ENCODE data around the gene RASA2. TPM values are rescaled to one million over a fixed set of nuclear protein-coding genes. Genes with fewer than 3 reads are reported as not detected.

RASA2 gene
- total and polyA plus RNA-seq, 8 donors = 2.6 to 32.1 (median 10.9) TPM

DNA sequence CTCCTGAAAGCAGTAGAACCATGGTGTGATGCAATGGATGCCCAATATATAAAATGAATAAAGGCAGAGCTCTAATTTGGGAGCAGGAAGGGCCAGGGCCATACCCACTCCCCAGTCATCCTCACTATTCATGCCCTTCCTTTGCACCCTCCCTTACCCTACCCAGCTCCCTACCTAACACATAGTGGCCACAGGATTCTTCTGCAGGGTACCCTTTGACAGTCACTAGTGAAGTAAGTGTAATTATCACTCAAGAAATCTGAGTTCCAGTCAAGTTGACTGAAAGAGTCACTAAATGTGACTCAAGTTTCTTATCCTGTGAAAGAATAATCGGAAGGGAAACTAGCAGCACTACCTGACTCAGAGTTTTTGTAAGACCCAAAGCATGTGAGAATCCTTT, 69.2 kb downstream of the RASA2 start:
- Histone ChIP-seq H3K4me3 (no peak overlapping the region), H3K9me3 (no peaks in the 10 kb centered on the region), H3K27ac (no peak overlapping the region), H3K4me1 (peaks cover 0 to 19% (median 0%) of the 10 kb centered on the region in 4 donors), H3K27me3 (no peaks in the 10 kb centered on the region), H3K36me3 (peaks cover 8 to 53% (median 38%) of the 10 kb centered on the region in 4 donors)
- 80 to 94% (median 92%) methylated on average over 1 of the region's 1 CpG for WGBS, 5 donors
- DNase-seq = no peak
- intact Hi-C loops (cut with DNase I; ENCODE audit: low total_unique reads) = loop anchor here (5.0 kb wide), 1 partner anchor 84 kb away; no protein-coding TSS in a partner anchor
- TF ChIP-seq POLR2AphosphoS5 (IDR thresholded peaks at IDR 0.05) (no peak), POLR2A (IDR thresholded peaks at IDR 0.05) (no peak), EP300 (IDR thresholded peaks at IDR 0.05) (no peak)
- TF ChIP-seq, protein P1, sequence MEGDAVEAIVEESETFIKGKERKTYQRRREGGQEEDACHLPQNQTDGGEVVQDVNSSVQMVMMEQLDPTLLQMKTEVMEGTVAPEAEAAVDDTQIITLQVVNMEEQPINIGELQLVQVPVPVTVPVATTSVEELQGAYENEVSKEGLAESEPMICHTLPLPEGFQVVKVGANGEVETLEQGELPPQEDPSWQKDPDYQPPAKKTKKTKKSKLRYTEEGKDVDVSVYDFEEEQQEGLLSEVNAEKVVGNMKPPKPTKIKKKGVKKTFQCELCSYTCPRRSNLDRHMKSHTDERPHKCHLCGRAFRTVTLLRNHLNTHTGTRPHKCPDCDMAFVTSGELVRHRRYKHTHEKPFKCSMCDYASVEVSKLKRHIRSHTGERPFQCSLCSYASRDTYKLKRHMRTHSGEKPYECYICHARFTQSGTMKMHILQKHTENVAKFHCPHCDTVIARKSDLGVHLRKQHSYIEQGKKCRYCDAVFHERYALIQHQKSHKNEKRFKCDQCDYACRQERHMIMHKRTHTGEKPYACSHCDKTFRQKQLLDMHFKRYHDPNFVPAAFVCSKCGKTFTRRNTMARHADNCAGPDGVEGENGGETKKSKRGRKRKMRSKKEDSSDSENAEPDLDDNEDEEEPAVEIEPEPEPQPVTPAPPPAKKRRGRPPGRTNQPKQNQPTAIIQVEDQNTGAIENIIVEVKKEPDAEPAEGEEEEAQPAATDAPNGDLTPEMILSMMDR (IDR thresholded peaks at IDR 0.05) = no peak

DNA sequence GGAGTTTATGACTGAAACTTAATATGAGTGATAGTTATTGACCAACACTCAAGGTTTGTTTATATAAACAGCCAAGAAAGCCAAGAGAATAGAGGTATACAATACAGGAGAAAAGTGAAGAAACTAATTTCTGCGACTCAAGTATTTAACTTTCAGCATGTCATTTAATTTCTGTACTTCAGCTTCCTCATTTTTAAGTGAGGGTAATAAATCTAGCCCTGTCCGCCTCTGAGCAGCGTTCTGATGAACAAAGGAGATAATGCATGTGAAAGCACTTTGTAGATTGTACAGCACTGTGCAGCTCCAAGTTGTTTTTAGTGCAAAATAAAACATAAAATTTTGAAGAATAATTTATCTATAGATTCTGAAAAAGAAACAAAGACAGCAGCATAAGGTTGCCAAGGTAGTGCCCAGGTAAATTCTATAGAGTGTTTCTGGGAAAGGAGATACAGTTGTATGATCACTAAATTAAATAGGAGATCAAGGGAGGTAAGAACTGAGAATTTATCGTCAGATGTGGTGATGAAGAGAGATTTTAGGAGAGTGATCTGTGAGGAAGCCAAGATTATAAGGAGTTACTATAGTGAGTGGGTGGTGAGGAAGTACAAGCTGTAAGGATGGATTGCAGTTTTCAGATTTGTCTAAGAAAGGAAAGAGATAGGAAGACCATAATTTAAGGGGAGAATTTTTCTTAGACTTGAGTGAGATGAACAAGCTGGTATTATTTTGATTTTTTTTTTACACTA, 71.3 kb downstream of the RASA2 start:
- H3K36me3 ChIP-seq = peaks cover 8 to 58% (median 36%) of the 10 kb centered on the region in 4 donors
- whole genome bisulfite sequencing, 5 donors = 65 to 82% (median 66%) methylated on average over 4 of the region's 4 CpGs
- peaks cover 0 to 12% (median 0%) of the 10 kb centered on the region in 4 donors for H3K4me1 ChIP-seq
- H3K9me3 ChIP-seq = no peaks in the 10 kb centered on the region
- DNase-seq = peak in 1 of 2 donors; percentile 23
- intact Hi-C loops (cut with DNase I; ENCODE audit: low total_unique reads) = loop anchor here (5.0 kb wide), 1 partner anchor 86 kb away; no protein-coding TSS in a partner anchor
- H3K4me3 ChIP-seq = no peak overlapping the region
- H3K27me3 ChIP-seq = no peaks in the 10 kb centered on the region
- H3K27ac ChIP-seq = no peak overlapping the region
- TF ChIP-seq EP300 (IDR thresholded peaks at IDR 0.05) (no peak), POLR2AphosphoS5 (IDR thresholded peaks at IDR 0.05) (no peak), POLR2A (IDR thresholded peaks at IDR 0.05) (no peak)
- TF ChIP-seq, protein P1 (IDR thresholded peaks at IDR 0.05) = no peak

DNA sequence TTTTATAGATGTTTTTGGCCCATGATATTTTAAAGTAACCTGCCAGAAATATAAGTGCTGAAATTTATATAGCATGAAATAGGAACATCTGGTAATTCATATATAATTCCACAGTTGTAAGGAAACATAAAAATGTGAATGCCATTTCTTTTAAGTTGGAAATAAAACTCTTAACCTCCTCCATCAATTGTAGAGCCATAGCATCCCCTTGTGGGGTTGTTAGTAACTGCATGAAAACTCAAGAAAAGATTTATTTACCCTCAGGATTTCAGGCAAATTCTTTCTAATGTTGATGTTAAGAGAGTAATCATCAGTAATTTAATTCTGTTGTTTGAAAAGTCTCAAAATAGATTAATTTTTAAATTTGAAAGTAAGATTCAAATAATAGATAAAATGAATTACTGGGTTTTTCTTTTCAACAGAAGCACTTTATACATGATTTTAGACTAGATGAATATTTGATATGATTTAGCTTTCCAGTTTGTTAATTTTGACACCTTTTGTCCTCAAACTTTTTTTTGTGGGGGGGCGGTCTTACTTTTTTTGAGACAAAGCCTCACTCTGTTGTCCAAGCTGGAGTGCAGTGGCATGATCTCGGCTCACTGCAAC, 74.7 kb downstream of the RASA2 start:
- Histone ChIP-seq H3K27me3 (no peaks in the 10 kb centered on the region), H3K9me3 (no peaks in the 10 kb centered on the region), H3K4me3 (no peak overlapping the region), H3K27ac (no peak overlapping the region), H3K4me1 (peaks cover 0 to 7% (median 0%) of the 10 kb centered on the region in 4 donors), H3K36me3 (peaks cover 3 to 49% (median 34%) of the 10 kb centered on the region in 4 donors)
- intact Hi-C loops (cut with DNase I; ENCODE audit: low total_unique reads) = loop anchor here (10.0 kb wide), 1 partner anchor 257 kb away; no protein-coding TSS in a partner anchor
- TF ChIP-seq, protein P1 (IDR thresholded peaks at IDR 0.05) = peak in 5 of 7 experiments; percentile 89 to 98 (median 91)
- no peak for TF ChIP-seq POLR2AphosphoS5 (IDR thresholded peaks at IDR 0.05)
- peak in 1 of 2 donors; percentile 86 for DNase-seq
- WGBS, 5 donors = 69 to 84% (median 78%) methylated on average over 2 of the region's 2 CpGs

DNA sequence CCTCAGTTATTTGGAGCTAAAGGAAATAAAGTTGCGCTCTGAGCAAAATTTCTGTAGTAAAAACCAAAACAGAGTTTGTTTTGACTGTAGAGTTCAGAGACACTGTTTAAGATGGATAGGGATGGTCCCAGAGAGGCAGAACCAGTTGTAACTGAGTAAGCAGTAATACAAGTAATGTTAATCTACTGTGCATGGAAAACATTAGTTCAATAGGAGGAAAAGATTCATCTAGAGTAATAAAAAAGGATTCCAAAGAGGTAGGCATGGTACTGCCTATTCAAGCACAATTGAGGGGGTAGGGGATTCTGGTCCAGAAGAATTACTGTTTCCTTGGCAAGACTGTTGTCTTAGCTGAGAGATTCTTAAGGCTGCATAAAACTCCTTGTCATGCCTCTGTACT, 77.4 kb downstream of the RASA2 start:
- H3K36me3 ChIP-seq = peaks cover 2 to 31% (median 24%) of the 10 kb centered on the region in 4 donors
- no peak overlapping the region for H3K27ac ChIP-seq
- no peak for DNase-seq
- no peak overlapping the region for H3K4me3 ChIP-seq
- no peaks in the 10 kb centered on the region for H3K27me3 ChIP-seq
- peaks cover 0 to 7% (median 0%) of the 10 kb centered on the region in 4 donors for H3K4me1 ChIP-seq
- 88 to 100% (median 100%) methylated on average over 1 of the region's 1 CpG for WGBS, 5 donors
- no peaks in the 10 kb centered on the region for H3K9me3 ChIP-seq
- intact Hi-C loops (cut with DNase I; ENCODE audit: low total_unique reads) = loop anchor here (10.0 kb wide), 1 partner anchor 259 kb away; no protein-coding TSS in a partner anchor
- TF ChIP-seq POLR2A (IDR thresholded peaks at IDR 0.05) (no peak), POLR2AphosphoS5 (IDR thresholded peaks at IDR 0.05) (no peak), EP300 (IDR thresholded peaks at IDR 0.05) (no peak)
- TF ChIP-seq, protein P1 (IDR thresholded peaks at IDR 0.05) = no peak

Measured in stomach (tissue), 9 donors.